ENCODE data around the gene CCDC181. TPM values are rescaled to one million over a fixed set of nuclear protein-coding genes. Genes with fewer than 3 reads are reported as not detected.

CCDC181 gene
- total and polyA plus RNA-seq, 2 donors (not counting 3 experiments of a cell fraction or from before 2014, with no cell fraction given) = 0.18 to 0.22 TPM

GRCh38 chr1:169390303-169390702 lies 37.0 kb downstream of the CCDC181 start:
- Histone ChIP-seq H3K9me1 (replicated peaks; ENCODE audit: control insufficient read depth, extremely low read depth, insufficient read depth, low read length) (no peaks in the 10 kb centered on the region), H3K9ac (replicated peaks; ENCODE audit: extremely low read depth, insufficient read depth, low read length) (no peak overlapping the region), H3K4me1 (ENCODE audit: control insufficient read depth, extremely low read depth, insufficient read depth, low read length) (no peaks in the 10 kb centered on the region), H3K27me3 (ENCODE audit: control insufficient read depth in 2 of 2, insufficient read depth in 2 of 2, low read length in 2 of 2) (no peaks in the 10 kb centered on the region), H3K9me3 (replicated peaks; ENCODE audit: control insufficient read depth, insufficient read depth, low read length) (no peaks in the 10 kb centered on the region), H3K4me3 (replicated peaks in 1 of 3; ENCODE audit: insufficient read depth in 1 of 3, low read depth in 1 of 3, low read length in 3 of 3) (no peak overlapping the region), H3K79me2 (ENCODE audit: control insufficient read depth, insufficient read depth, low read length) (no peaks in the 10 kb centered on the region), H3K36me3 (ENCODE audit: control insufficient read depth in 2 of 2, extremely low read depth in 1 of 2, insufficient read depth in 2 of 2, low read length in 2 of 2) (peaks cover 6 to 11% of the 10 kb centered on the region in 2 experiments), H3K27ac (ENCODE audit: insufficient read depth, low read depth, low read length) (no peak overlapping the region), H4K20me1 (replicated peaks; ENCODE audit: control insufficient read depth, extremely low read depth, insufficient read depth, low read length) (no peaks in the 10 kb centered on the region), H3K4me2 (ENCODE audit: insufficient read depth, low read length) (no peak overlapping the region), H2AFZ (ENCODE audit: low read depth, low read length) (no peak overlapping the region)
- ChIA-PET POLR2A (interaction anchor here (0.6 kb wide), 1 partner anchor 146 kb away, joined by 5 read pairs; no protein-coding TSS in a partner anchor), CTCF (interaction anchor here (1.5 kb wide), 1 partner anchor 787 kb away, joined by 6 read pairs; no protein-coding TSS in a partner anchor)
- TF ChIP-seq MYC (IDR thresholded peaks at IDR 0.05; ENCODE audit: low read depth, low read length) (no peak), CTCF (IDR thresholded peaks at IDR 0.05; ENCODE audit: extremely low read depth in 1 of 2, insufficient read depth in 1 of 2, low read depth in 1 of 2, low read length in 2 of 2) (no peak)
- DNase-seq (ENCODE audit: low read depth, low spot score) (no peak), FAIRE-seq (no peak)
- dilution Hi-C loops (cut with MboI; ENCODE audit: extremely low pct_ligation_motif_present, low sequenced_read_pairs) (no loop called here), intact Hi-C loops (cut with micrococcal nuclease) (no loop called here)
- no TSS peak for BruUV-seq (replicated peaks)

- Histone ChIP-seq H3K4me3 (replicated peaks in 1 of 3; ENCODE audit: insufficient read depth in 1 of 3, low read depth in 1 of 3, low read length in 3 of 3) (no peak overlapping the region), H3K9me1 (replicated peaks; ENCODE audit: control insufficient read depth, extremely low read depth, insufficient read depth, low read length) (no peaks in the 10 kb centered on the region), H3K4me1 (ENCODE audit: control insufficient read depth, extremely low read depth, insufficient read depth, low read length) (no peaks in the 10 kb centered on the region), H4K20me1 (replicated peaks; ENCODE audit: control insufficient read depth, extremely low read depth, insufficient read depth, low read length) (no peaks in the 10 kb centered on the region), H3K36me3 (ENCODE audit: control insufficient read depth in 2 of 2, extremely low read depth in 1 of 2, insufficient read depth in 2 of 2, low read length in 2 of 2) (peaks cover 7 to 16% of the 10 kb centered on the region in 2 experiments), H2AFZ (ENCODE audit: low read depth, low read length) (no peak overlapping the region), H3K27ac (ENCODE audit: insufficient read depth, low read depth, low read length) (no peak overlapping the region), H3K9ac (replicated peaks; ENCODE audit: extremely low read depth, insufficient read depth, low read length) (no peak overlapping the region), H3K27me3 (ENCODE audit: control insufficient read depth in 2 of 2, insufficient read depth in 2 of 2, low read length in 2 of 2) (no peaks in the 10 kb centered on the region), H3K9me3 (replicated peaks; ENCODE audit: control insufficient read depth, insufficient read depth, low read length) (no peaks in the 10 kb centered on the region), H3K79me2 (ENCODE audit: control insufficient read depth, insufficient read depth, low read length) (no peaks in the 10 kb centered on the region), H3K4me2 (ENCODE audit: insufficient read depth, low read length) (no peak overlapping the region)
- no peak for DNase-seq (ENCODE audit: low read depth, low spot score)
- no peak for FAIRE-seq
- CTCF ChIA-PET = interaction anchor here (0.8 to 1.5 kb wide), 4 partner anchors 19 to 784 kb away, joined by 3 read pairs; partner anchors contain the start of gene BLZF1
- dilution Hi-C loops (cut with MboI; ENCODE audit: extremely low pct_ligation_motif_present, low sequenced_read_pairs) = no loop called here
- POLR2A ChIA-PET = no interaction called here
- intact Hi-C loops (cut with micrococcal nuclease) = no loop called here
- TF ChIP-seq CTCF (IDR thresholded peaks at IDR 0.05; ENCODE audit: extremely low read depth in 1 of 2, insufficient read depth in 1 of 2, low read depth in 1 of 2, low read length in 2 of 2) = no peak
- no peak for TF ChIP-seq EZH2 (IDR thresholded peaks at IDR 0.05; ENCODE audit: borderline replicate concordance, low read depth, low read length, severe bottlenecking)
- TF ChIP-seq JUN (IDR thresholded peaks at IDR 0.05; ENCODE audit: borderline replicate concordance, insufficient read depth, insufficient read length, low read depth) = no peak
- no peak for TF ChIP-seq POLR2A (IDR thresholded peaks at IDR 0.05; ENCODE audit: low read depth, low read length)
- TF ChIP-seq POLR2AphosphoS5 (IDR thresholded peaks at IDR 0.05; ENCODE audit: insufficient read depth, low read depth, low read length) = no peak
- TF ChIP-seq GATA2 (IDR thresholded peaks at IDR 0.05; ENCODE audit: insufficient read depth, insufficient read length, low read depth, low read length) = no peak
- TF ChIP-seq FOS (IDR thresholded peaks at IDR 0.05; ENCODE audit: borderline replicate concordance, insufficient read depth, low read length) = no peak
- TF ChIP-seq MYC (IDR thresholded peaks at IDR 0.05; ENCODE audit: low read depth, low read length) = no peak
- TF ChIP-seq MAX (IDR thresholded peaks at IDR 0.05; ENCODE audit: insufficient read depth, insufficient read length) = no peak
- no TSS peak for BruUV-seq (replicated peaks)
These were observed 39.9 kb downstream of the CCDC181 start for GRCh38 chr1:169387399-169387798.

Data from endothelial cell of umbilical vein (primary cell).